ENCODE data around the gene SLC26A3.

GRCh38 chr7:107777702-107778101 is 25.3 kb downstream of the SLC26A3 start:
- TF ChIP-seq, protein P1, sequence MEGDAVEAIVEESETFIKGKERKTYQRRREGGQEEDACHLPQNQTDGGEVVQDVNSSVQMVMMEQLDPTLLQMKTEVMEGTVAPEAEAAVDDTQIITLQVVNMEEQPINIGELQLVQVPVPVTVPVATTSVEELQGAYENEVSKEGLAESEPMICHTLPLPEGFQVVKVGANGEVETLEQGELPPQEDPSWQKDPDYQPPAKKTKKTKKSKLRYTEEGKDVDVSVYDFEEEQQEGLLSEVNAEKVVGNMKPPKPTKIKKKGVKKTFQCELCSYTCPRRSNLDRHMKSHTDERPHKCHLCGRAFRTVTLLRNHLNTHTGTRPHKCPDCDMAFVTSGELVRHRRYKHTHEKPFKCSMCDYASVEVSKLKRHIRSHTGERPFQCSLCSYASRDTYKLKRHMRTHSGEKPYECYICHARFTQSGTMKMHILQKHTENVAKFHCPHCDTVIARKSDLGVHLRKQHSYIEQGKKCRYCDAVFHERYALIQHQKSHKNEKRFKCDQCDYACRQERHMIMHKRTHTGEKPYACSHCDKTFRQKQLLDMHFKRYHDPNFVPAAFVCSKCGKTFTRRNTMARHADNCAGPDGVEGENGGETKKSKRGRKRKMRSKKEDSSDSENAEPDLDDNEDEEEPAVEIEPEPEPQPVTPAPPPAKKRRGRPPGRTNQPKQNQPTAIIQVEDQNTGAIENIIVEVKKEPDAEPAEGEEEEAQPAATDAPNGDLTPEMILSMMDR (conservative IDR thresholded peaks at IDR 0.05; ENCODE audit: low read depth, low read length), result no peak
- TF ChIP-seq EZH2 (IDR thresholded peaks at IDR 0.05; ENCODE audit: low read length, unreplicated experiment), result no peak
- no peak for TF ChIP-seq EZH2phosphoT487 (IDR thresholded peaks at IDR 0.05; ENCODE audit: borderline replicate concordance, low read length)

All from PC-3 (cell line).